Effector CD4-positive, alpha-beta T cell (primary cell): ENCODE data around the gene XRCC3.

ENCODE experiments used
- DNase-seq: peaks from one replicate; pipeline ENCODE4 v3.0.0-alpha.2; 2020

XRCC3 gene

GRCh38 chr14:103690332-103690731 is 24.9 kb downstream of the XRCC3 start:
- no peak for DNase-seq

DNA sequence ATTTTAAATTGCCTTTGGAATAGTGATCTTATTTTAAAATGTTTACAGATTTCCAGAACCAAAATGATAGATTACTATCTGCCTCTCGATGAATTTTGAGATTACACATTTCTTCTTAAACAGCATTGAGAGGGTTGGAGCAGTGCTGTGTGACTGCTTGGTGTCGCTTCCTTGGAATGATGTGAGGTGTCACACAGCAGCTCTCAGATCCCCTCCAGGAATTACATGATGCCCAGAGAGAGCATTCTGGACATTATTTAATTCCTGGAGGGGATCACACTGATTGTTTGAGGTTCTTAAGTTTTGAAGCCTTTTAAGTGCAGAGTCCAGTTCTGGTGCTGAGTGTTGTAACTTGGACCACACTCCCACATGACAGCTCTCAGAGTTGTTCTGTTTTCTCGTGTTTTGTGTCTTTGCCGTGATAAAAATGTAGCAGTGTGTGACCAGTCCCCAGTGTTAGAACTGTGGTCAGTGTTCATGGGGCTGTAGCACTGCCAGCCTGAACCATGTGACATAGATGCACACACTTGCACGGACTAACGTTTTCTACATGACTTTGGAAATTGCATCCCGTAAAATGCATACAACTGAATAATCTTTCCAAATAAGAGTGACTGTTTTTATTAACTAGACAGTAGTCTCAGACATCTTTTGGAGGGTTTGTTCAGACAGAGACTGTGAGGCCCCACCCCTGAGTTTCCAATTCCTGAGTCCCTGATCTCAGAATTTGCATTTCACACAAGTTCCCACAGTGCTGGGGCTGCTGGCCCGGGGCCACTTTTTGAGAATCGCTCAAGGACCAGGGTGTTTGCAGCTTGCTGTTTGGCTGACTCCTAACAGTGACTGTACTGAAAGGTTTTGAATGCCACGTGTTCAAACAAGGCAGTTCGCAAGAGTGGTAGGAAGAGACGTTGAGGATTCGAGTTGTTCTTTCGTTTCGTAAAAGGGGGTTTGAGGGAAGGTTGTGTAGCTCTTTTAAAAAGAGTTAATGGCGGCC is 26.0 kb downstream of the XRCC3 start:
- no peak for DNase-seq

GRCh38 chr14:103688441-103688840 is 26.8 kb downstream of the XRCC3 start:
- DNase-seq = no peak

DNA sequence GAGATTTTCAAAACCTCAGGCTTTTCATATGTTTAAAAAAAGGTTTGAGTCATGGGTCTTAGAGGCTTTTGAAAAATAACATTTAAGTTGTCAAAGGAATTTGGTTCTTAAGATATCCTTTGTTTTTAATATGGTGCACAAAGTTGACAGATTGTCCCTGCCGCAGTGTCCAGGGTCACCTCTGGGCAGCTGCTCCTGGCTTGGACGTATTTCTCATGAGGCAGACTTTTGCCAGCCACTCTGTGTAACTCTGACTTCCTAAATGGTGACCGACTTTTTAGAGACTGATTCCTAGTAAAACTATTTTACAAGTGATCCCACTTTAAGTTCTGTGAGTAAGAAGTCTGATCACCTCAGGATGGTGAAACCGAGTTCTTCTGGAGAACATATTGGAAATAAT is 27.5 kb downstream of the XRCC3 start:
- no peak for DNase-seq

DNA sequence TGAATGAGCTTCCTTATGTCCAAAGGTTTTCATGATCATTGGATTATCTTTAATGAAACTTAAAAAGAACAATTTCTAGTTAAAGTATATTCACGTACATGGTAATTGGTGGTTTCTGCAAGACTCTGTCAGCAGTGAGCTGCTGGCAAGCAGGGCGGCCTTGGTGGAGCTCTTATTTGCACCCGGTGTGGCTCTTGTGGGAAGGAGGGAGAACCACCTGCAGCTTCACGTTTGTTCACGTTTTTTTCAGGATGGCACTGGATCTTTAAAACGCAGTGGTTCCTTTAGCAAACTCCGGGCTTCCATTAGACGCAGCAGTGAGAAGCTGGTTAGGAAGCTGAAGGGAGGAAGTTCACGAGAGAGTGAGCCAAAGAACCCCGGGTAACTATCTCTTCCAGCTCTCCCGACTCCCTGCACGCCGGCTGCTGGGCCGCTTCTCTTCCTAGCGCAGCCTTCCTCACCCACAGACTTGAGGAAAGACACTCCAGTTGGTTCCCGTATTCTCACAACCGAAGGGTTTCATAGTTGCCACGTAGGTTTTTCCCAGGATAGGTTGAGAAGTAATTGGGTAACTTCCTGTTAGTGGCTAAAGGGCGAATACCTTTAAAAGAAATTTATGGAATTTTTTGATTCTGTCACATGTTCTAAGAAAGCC is 28.3 kb downstream of the XRCC3 start:
- DNase-seq = no peak

DNA sequence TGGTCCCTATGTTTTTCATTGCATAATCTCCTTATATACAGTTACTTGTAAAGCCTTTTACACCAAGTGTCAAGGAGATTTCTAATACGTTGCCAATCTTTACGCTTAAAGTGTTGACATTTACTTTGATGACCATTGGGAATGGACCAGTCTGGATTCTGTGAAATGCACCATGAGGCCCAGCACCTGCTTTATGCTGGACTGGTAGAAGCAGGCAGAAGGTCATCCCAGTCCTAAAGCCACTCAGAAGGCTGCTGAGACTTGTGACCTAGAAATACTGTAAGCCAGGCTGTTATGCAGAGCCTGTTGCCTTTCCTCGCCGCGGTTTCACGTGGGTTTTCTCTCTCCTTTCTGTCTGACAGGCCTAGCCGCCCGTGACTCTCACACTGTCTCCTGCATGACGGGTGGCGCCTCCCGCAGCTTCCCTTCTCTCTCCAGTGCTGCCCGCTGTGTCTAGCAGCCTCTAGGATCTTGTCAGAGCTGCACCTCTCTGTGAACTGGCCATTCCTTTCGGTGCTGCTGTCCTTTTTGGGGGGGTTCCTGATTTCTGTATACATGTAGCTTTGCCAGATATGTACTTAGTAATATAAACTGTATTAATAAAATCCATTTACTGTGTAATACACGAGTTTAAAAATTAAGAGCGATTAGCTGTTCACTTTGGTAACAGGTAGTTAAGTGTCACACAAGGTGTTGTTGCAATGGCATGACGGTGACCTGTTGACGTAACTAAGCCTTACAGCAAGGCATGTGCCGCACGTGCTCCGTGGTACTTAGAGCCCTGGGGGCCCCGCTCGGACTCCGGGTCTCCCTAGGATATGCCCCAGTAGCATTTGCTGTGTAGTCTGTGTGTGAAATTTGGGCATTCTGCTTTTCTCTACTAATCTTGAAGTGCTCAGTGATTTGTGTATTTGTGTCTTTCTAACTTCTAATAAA is 29.7 kb downstream of the XRCC3 start:
- no peak for DNase-seq

GRCh38 chr14:103684871-103685270 is 30.4 kb downstream of the XRCC3 start:
- no peak for DNase-seq

- DNase-seq = no peak
These were observed 30.8 kb downstream of the XRCC3 start for GRCh38 chr14:103684471-103684870.

DNA sequence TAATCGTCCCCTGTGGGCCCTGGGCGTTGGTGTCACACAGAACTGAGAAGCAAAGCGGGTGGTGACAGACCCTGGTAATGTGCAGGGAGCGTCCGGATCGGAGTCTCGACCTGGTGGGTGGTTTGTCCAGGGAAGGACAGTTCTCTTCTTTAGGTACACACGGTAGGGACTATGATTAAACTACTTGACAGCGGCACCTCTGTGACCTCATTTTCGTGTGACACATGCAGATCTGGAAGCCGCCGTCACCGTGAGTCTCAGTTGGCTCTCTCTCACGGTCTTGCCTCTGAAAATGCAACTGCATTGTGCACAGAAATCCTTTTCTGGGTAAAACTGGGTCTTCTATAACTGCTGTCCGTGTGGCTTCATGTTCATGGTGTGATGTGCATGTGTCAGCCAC is 32.1 kb downstream of the XRCC3 start:
- no peak for DNase-seq

DNA sequence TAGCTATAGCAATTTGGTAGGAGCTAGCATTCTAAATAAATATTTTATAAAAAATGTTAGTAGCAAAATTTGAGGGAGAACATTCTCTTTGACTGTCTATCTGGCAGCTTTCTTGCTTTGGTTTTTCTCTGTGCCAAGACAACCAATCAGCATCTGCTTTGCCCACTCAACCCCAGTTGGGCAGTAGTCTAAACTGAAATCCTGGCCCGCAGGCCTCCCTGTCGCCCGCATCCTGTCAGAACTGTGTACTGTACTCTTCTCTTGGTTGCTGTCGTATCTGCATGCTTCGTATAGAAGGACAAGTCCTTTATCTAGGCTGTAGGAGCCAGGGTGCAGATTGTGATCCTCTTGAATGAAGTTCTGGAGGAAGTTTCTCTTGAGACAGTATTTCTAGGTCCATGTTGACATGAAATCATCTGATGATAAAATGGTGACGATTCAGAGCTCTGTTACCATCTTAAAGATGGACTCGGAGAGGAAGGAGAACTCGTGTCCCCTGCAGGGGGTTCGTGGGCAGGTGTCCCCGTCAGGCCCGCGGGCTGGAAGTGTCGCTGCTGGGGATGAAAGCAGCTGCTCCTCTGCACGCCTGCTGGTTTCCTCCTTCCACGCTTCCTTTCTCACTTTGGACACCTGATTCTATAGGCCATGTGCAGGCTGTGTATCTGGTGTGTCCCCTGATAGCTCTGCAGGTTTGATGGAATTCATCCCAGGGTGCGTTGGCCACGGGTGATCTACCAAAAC is 34.6 kb downstream of the XRCC3 start:
- DNase-seq = no peak

GRCh38 chr14:103679351-103679750 is 35.9 kb downstream of the XRCC3 start:
- no peak for DNase-seq

- DNase-seq = no peak
These were observed 38.2 kb downstream of the XRCC3 start for GRCh38 chr14:103676881-103677675.

DNA sequence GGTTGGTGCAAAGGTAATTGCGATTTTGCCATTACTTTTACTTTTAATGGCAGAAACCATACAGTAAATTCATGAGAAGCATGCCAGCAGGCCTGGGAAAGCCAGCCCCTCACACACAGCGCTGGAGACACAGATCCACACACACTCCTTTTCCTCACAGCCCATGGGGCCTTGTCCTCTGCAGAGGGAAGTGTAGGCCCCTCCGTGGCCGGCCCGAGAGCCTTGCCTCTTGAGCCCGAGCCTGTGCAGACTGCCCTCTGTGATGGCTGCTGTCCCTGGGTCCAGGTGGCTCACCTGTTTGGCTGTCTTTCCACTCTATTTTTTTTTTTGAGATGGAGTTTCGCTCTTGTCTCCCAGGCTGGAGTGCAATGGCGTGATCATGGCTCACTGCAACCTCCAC is 39.3 kb downstream of the XRCC3 start:
- no peak for DNase-seq

GRCh38 chr14:103671911-103672310 is 43.3 kb downstream of the XRCC3 start:
- no peak for DNase-seq

- no peak for DNase-seq
These were observed 45.9 kb downstream of the XRCC3 start for GRCh38 chr14:103669370-103669769.

DNA sequence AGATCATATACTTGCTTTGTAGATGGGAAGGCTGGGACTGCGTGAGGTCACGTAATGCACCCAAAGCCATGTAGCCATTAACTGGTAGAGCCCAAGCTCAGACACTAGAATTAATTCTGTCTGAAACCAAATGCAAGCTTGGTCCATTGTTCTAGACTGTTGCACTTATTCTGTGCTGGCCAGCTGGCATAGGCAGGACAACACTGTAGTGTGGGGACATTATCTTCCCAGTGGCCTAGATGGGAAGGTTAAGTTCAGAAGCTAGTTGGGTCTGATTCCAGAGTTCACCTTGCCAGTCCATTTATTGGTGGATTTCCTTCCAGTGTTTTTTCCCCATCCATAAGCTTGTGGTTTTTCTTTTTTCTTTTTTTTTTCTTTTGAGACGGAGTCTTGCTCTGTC is 47.1 kb downstream of the XRCC3 start:
- no peak for DNase-seq

- DNase-seq = no peak
These were observed 47.6 kb downstream of the XRCC3 start for GRCh38 chr14:103667671-103668070.

DNA sequence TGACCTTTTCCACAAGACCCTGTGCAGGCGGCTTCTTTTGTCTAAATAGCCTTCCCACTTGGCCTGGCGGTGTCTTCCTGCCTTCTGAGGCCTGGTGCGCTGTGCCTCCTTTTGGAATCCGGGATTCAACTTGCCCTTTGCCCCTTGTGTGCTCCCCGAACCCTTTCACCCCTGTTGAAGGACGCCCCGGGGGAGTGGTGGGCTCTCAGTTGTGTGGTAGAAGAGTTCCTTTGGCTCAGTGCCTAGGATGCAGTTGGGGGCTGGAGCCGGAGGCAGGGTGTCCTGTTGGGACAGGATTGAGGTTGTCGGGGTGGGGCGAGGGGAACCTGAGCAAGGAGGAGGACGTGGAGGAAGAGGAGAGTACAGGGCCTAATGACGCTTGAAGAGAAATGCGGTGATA is 51.7 kb downstream of the XRCC3 start:
- no peak for DNase-seq

DNA sequence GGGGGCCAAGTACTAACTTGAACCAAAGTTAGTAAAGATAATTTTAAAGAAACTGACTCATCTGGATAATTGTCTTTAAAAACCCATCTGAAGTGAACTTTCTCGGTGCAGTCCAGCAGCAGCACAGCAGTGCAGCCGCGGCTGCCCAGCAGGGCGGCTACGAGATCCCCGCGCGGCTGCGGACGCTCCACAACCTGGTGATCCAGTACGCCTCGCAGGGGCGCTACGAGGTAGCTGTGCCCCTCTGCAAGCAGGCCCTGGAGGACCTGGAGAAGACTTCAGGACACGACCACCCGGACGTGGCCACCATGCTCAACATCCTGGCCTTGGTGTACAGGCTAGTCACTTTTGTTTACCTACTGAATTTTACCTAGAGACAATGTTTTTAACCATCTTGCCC is 52.7 kb downstream of the XRCC3 start:
- DNase-seq = no peak

GRCh38 chr14:103662029-103662428 is 53.2 kb downstream of the XRCC3 start:
- DNase-seq = no peak

DNA sequence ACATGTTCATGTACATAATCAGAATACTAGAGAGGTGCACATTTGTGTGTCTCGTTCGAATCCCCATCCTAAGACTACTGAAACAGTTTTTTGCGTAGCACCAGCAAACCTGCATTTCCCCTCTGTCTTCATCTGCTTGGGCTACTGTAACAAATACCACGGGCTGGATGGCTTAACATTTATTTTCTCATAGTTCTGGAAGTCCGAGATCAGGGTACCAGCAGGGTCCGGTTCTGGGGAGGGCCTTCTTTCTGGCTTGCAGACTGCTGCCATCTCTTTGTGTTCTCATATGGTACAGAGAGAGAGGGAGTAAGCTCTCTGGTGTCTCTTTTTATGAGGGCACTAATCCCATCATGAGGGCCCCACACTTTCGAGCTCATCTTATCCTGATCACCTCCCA is 55.6 kb downstream of the XRCC3 start:
- DNase-seq = no peak
